CD14-positive monocyte (primary cell): ENCODE data around the gene FLAD1. TPM values are rescaled to one million over a fixed set of nuclear protein-coding genes. Genes with fewer than 3 reads are reported as not detected.

Source experiments
- DNase-seq, 3 donors: peaks; one replicate each; pipeline ENCODE4 v3.0.0-alpha.2; 2011 to 2022
- H2AFZ ChIP-seq: 2 replicates; pipeline ENCODE4 v1.6.0; 2012; ENCODE audit warnings: mild to moderate bottlenecking, low read depth, low read length, inconsistent platforms; ENCODE audit not compliant: insufficient read depth, poor library complexity, severe bottlenecking
- H3K27ac ChIP-seq, 2 donors: 1 replicate in 1 of 2; 2 replicates in 1 of 2; pipeline ENCODE4 v1.5.1; 2012 to 2013; ENCODE audit warnings: low read length in 2 of 2, control low read depth in 1 of 2, inconsistent platforms in 1 of 2, low read depth in 1 of 2, mild to moderate bottlenecking in 1 of 2
- H3K27me3 ChIP-seq, 2 donors: one replicate each; pipeline versions ENCODE4 v1.6.0 to v1.6.1; 2011 to 2013; ENCODE audit warnings: low read length in 2 of 2; ENCODE audit not compliant: control insufficient read depth in 2 of 2, insufficient read depth in 2 of 2
- H3K36me3 ChIP-seq, 2 donors: replicated peaks in 1 of 2; 1 replicate in 1 of 2; 2 replicates in 1 of 2; pipeline versions ENCODE4 v1.5.1 to v1.6.1; 2012 to 2013; ENCODE audit warnings: low read length in 2 of 2, control low read depth in 1 of 2, inconsistent platforms in 1 of 2, mild to moderate bottlenecking in 1 of 2; ENCODE audit not compliant: insufficient read depth in 2 of 2, control insufficient read depth in 1 of 2
- H3K4me1 ChIP-seq, 2 donors: 1 replicate in 1 of 2; 2 replicates in 1 of 2; pipeline versions ENCODE4 v1.5.1 to v1.6.1; 2012 to 2013; ENCODE audit warnings: low read length in 2 of 2, control low read depth in 1 of 2, inconsistent platforms in 1 of 2, mild to moderate bottlenecking in 1 of 2, moderate library complexity in 1 of 2; ENCODE audit not compliant: insufficient read depth in 2 of 2, control insufficient read depth in 1 of 2
- H3K4me2 ChIP-seq: replicated peaks from 2 replicates; pipeline ENCODE3; 2012; ENCODE audit warnings: low read length, moderate library complexity, mild to moderate bottlenecking; ENCODE audit not compliant: poor library complexity, severe bottlenecking; ENCODE audit errors: extremely low read depth
- H3K4me3 ChIP-seq, 3 experiments: fragments of 200-600 bp in 1 of 3; sonication (generic) in 1 of 3; replicated peaks in 1 of 3; 1 replicate in 2 of 3; 2 replicates in 1 of 3; pipeline ENCODE4 v1.5.1; 2011 to 2013; ENCODE audit warnings: low read length in 3 of 3, mild to moderate bottlenecking in 3 of 3, control low read depth in 2 of 3, low read depth in 2 of 3, inconsistent platforms in 1 of 3, moderate library complexity in 1 of 3
- H3K79me2 ChIP-seq: 2 replicates; pipeline ENCODE4 v1.6.0; 2012; ENCODE audit warnings: mild to moderate bottlenecking, control low read depth, inconsistent platforms, low read length, moderate library complexity; ENCODE audit not compliant: insufficient read depth
- H3K9ac ChIP-seq: 2 replicates; pipeline ENCODE4 v1.6.0; 2017; ENCODE audit warnings: low read length, mild to moderate bottlenecking; ENCODE audit not compliant: insufficient read depth, poor library complexity, severe bottlenecking
- H3K9me3 ChIP-seq, 2 donors: replicated peaks in 1 of 2; 1 replicate in 1 of 2; 2 replicates in 1 of 2; pipeline versions ENCODE4 v1.5.1 to v1.6.1; 2012 to 2013; ENCODE audit warnings: low read length in 2 of 2, control low read depth in 1 of 2; ENCODE audit not compliant: control insufficient read depth in 1 of 2, insufficient read depth in 1 of 2
- H4K20me1 ChIP-seq: 2 replicates; pipeline ENCODE4 v1.6.0; 2012; ENCODE audit warnings: mild to moderate bottlenecking, low read length, control low read depth, moderate library complexity; ENCODE audit not compliant: insufficient read depth
- H3K27ac Mint-ChIP-seq, 7 donors: one replicate each; pipeline ENCODE4 v1.8.0; 2020; ENCODE audit warnings: mild to moderate bottlenecking in 7 of 7, mixed read lengths in 7 of 7, moderate library complexity in 6 of 7, inconsistent platforms in 2 of 7
- H3K27me3 Mint-ChIP-seq, 3 donors: one replicate each; pipeline ENCODE4 v1.8.0; 2021 to 2022; ENCODE audit warnings: low read depth in 3 of 3, mild to moderate bottlenecking in 3 of 3, mixed read lengths in 3 of 3, moderate library complexity in 3 of 3, inconsistent platforms in 1 of 3
- H3K36me3 Mint-ChIP-seq, 2 donors: one replicate each; pipeline ENCODE4 v1.8.0; 2020; ENCODE audit warnings: mixed read lengths in 2 of 2, inconsistent platforms in 1 of 2, mild to moderate bottlenecking in 1 of 2
- H3K4me1 Mint-ChIP-seq: one replicate; pipeline ENCODE4 v1.8.0; 2020; ENCODE audit warnings: mild to moderate bottlenecking, mixed read lengths
- H3K4me3 Mint-ChIP-seq, 2 donors: one replicate each; pipeline ENCODE4 v1.8.0; 2020; ENCODE audit warnings: mild to moderate bottlenecking in 2 of 2, mixed read lengths in 2 of 2, moderate library complexity in 1 of 2
- H3K9me3 Mint-ChIP-seq, 7 donors: one replicate each; pipeline ENCODE4 v1.8.0; 2020 to 2022; ENCODE audit warnings: mixed read lengths in 7 of 7, mild to moderate bottlenecking in 6 of 7, moderate library complexity in 6 of 7, inconsistent platforms in 2 of 7
- CTCF ChIP-seq: fragments of 200-600 bp; IDR thresholded peaks from one replicate; pipeline ENCODE4 v1.8.0; 2022; ENCODE audit warnings: antibody characterized with exemption, mild to moderate bottlenecking
- WGBS: methylation state at CpG from one replicate; pipeline ENCODE4 v1.1.5; 2013; ENCODE audit warnings: missing lambda C conversion rate; ENCODE audit not compliant: insufficient coverage; 5-methylcytosine and 5-hydroxymethylcytosine counted together
- intact Hi-C, 2 donors: fragments of 100-400 bp; cut with micrococcal nuclease; formaldehyde crosslinking; loops; one replicate each; pipeline versions ENCODE4 v1.15.0 to v1.15.1; 2023
- polyA plus RNA-seq, 3 donors: library from polyadenylated mRNA; depleted of rRNA in 1 of 3; unstranded in 2 of 3; stranded (reverse) in 1 of 3; fragments of 300-500 nt in 2 of 3; fragments of >200 nt in 1 of 3; fragmentation: Illumina TruSeq in 2 of 3; gene quantifications; 1 replicate in 2 of 3; 2 replicates in 1 of 3; pipeline ENCODE4 v1.2.3, GENCODE V29; 2012 to 2021

FLAD1 gene
- polyA plus RNA-seq, 3 donors: 31.5 to 41.6 (median 35.1) TPM

GRCh38 chr1:155010211-155010918, 27.2 kb downstream of the FLAD1 start:
- Histone ChIP-seq H3K9me3 (no peaks in the 10 kb centered on the region), H3K27ac (peak overlapping the region; percentile 91 to 99), H3K79me2 (peaks cover 100% of the 10 kb centered on the region), H3K36me3 (peaks cover 18 to 27% of the 10 kb centered on the region in 2 donors), H2AFZ (no peak overlapping the region), H3K4me3 (peak overlapping the region; percentile 89 to 100 (median 93)), H3K9ac (peak overlapping the region; percentile 79), H3K27me3 (no peaks in the 10 kb centered on the region), H4K20me1 (peaks cover 80% of the 10 kb centered on the region), H3K4me2 (peak overlapping the region; percentile 100), H3K4me1 (peaks cover 85 to 100% of the 10 kb centered on the region in 2 donors)
- H3K36me3 Mint-ChIP-seq: peaks cover 20 to 44% of the 10 kb centered on the region in 2 donors
- TF ChIP-seq CTCF: no peak
- peak in 2 of 3 donors; percentile 37 to 61 for DNase-seq
- no peaks in the 10 kb centered on the region for H3K27me3 Mint-ChIP-seq
- peak overlapping the region; percentile 81 to 96 (median 94) for H3K27ac Mint-ChIP-seq
- intact Hi-C loops: no loop called here
- peaks cover 75% of the 10 kb centered on the region for H3K4me1 Mint-ChIP-seq
- no peaks in the 10 kb centered on the region for H3K9me3 Mint-ChIP-seq
- peak overlapping the region; percentile 91 to 98 for H3K4me3 Mint-ChIP-seq
- no CpG with 5 or more reads among the region's 11 CpGs for WGBS

GRCh38 chr1:155011004-155011416, 27.9 kb downstream of the FLAD1 start:
- H3K27ac ChIP-seq: peak overlapping the region; percentile 91 to 99
- H3K36me3 Mint-ChIP-seq: peaks cover 26 to 50% of the 10 kb centered on the region in 2 donors
- no peak for DNase-seq
- peaks cover 100% of the 10 kb centered on the region for H3K79me2 ChIP-seq
- H3K4me3 ChIP-seq: peak overlapping the region in 2 of 3 experiments; percentile 93 to 100
- H3K9ac ChIP-seq: peak overlapping the region; percentile 79
- intact Hi-C loops: no loop called here
- no peaks in the 10 kb centered on the region for H3K27me3 ChIP-seq
- H3K4me1 Mint-ChIP-seq: peaks cover 75% of the 10 kb centered on the region
- peaks cover 24 to 33% of the 10 kb centered on the region in 2 donors for H3K36me3 ChIP-seq
- no peak for TF ChIP-seq CTCF
- peaks cover 85 to 100% of the 10 kb centered on the region in 2 donors for H3K4me1 ChIP-seq
- no peaks in the 10 kb centered on the region for H3K9me3 Mint-ChIP-seq
- H2AFZ ChIP-seq: no peak overlapping the region
- WGBS: 84% methylated on average over 2 of the region's 5 CpGs
- H4K20me1 ChIP-seq: peaks cover 87% of the 10 kb centered on the region
- H3K9me3 ChIP-seq: no peaks in the 10 kb centered on the region
- peak overlapping the region; percentile 91 to 98 for H3K4me3 Mint-ChIP-seq
- H3K27me3 Mint-ChIP-seq: no peaks in the 10 kb centered on the region
- peak overlapping the region; percentile 100 for H3K4me2 ChIP-seq
- peak overlapping the region; percentile 72 to 94 (median 89) for H3K27ac Mint-ChIP-seq
